Stimulated activated CD4-positive, alpha-beta T cell treated with anti-CD3 and anti-CD28 coated beads, Interleukin-1b, Interleukin-23, amount 100 ng/mL, for 24 hours (primary cell): ENCODE measurements around the gene MADCAM1.
"Not testable (repeated sequence)": the region's sequence is repeated elsewhere in the genome, so short reads cannot be mapped to it uniquely, and the experiment has no call there.

ENCODE experiments used
- DNase-seq, 4 experiments: peaks; one replicate each; pipeline ENCODE4 v3.0.0-alpha.2; 2020; ENCODE audit warnings: low read depth in 4 of 4, low spot score in 1 of 4

Gene MADCAM1

DNA sequence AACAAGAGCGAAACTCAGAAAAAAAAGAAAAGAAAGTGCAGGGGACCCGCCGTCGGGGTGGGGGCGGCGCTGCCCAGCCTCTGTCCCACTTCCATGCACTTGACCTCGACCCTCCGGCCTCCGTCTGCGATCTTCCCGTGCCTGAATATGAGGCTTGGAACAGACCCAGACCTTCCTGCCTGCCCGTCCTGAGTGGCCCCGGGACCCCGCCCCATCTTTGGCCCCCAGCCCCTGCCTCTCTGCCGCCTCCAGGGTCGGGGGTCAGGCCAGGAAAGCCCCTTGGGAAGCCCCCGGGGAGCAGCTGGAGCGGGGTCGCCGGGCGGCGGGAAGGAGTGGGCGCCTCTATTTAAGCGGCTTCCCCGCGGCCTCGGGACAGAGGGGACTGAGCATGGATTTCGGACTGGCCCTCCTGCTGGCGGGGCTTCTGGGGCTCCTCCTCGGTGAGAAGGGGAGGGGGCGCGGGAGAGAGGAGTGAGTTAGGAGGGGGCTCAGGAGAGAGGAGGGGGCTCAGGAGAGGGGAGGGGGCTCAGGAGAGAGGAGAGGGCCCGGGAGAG is at the start of gene MADCAM1:
MADCAM1 (plus strand) TSS at position 375 of the 554 bp plus-strand sequence; CDS start at position 389, 14 bp downstream.
- no peak for DNase-seq

DNA sequence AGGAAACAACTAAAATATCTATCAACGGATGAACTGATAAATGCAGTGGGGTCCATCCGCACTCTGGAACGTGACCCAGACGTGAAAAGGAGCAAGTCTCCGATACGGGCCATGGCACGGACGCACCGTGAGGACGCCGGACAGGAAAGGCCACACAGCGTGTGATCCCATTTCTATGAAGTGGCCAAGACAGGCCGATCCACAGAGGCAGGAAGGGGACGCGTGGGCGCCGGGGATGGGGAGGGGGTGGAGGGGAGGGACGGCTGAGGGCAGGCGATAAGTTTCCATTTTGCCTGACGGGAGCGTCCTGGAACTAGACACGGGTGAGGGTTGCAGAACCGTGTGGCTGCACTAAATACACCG is 49.2 kb upstream of the MADCAM1 start:
- DNase-seq = no peak

DNA sequence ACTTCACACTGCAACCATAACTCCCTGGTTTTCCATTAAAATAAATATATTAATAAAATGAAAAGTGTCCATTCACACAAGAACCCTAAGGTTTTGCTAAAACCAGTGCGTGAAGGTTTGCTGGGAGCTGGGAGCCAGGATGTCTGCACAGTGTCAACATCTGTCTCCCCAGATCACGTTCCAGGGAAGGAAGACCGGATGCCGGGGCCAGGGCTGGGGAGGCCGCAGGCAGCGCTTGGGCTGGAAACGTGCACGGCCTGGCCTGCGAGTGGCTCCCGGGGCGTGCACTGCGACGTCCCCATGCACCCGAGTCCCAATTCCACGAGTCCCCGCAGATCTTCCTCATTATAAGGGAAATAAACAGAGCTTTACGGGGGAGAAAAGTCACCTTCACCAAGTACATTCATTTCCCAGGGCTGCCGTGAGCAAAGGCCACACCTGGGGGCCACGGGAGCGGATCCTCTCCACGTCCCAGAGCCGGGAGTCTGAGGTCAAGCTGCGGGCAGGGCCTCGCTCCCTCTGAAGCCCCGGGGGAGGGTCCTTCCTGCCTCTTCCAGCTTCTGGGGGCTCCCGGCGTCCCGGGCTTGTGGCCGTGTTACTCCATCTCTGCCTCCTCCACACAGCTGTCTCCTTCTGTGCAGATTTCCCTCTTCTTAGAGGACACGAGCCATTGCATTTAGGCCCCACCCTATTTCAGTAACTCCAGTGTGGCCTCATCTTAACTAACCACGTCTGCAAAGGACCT is 48.3 kb upstream of the MADCAM1 start:
- DNase-seq = no peak

DNA sequence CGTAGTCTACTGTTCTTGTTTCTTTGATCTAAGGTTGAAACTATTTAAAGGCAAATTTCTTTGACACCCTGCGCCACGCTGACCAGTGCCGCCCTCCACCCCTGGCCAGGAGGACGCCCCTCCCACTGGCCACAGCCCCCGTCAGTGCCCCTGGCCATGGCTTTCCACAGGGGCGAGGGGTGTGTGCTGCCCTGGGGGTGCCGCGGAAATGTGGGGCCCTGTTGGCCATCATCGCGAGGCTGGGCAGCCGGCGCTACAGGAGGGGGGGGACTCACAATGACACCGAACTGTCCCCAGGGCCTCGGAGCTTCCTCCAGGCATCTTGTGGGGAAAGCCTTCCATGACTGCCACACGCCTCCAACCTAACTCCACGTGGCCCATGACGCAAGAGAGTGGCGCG is 46.4 kb upstream of the MADCAM1 start:
- no peak for DNase-seq

DNA sequence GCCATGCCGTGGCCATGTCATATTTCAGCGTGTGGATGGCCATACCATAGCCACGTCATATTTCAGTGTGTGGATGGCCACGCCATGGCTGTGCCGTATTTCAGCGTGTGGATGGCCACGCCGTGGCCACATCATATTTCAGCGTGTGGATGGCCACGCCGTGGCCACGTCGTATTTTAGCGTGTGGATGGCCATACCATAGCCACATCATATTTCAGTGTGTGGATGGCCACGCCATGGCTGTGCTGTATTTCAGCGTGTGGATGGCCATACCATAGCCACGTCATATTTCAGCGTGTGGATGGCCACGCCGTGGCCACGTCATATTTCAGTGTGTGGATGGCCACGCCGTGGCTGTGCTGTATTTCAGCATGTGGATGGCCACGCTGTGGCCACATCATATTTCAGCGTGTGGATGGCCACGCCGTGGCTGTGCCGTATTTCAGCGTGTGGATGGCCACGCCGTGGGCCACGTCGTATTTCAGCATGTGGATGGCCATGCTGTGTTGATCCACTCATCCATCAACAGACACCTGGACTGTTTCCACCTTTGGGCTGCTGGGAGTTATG is 45.3 kb upstream of the MADCAM1 start:
- not testable (repeated sequence) for DNase-seq

DNA sequence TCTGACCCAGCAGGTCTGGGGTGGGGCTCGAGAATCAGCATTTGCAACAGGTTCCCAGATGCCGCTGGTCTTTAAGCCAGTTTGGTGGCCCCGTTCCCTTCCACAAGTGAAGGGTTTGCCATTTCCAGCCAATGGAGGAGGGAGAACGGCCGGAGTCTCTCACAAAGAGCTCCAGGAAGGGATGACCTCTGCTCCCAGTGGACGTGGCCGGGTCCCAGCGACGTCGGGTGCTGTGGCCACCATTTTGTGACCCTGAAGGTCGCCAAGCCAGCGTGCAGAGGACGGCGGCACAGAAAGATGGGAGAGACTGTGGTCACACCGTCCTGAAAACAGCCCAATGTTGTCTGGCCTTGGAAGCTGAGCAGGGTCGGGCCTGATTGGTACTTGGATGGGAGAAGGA is 43.5 kb upstream of the MADCAM1 start:
- DNase-seq = no peak

DNA sequence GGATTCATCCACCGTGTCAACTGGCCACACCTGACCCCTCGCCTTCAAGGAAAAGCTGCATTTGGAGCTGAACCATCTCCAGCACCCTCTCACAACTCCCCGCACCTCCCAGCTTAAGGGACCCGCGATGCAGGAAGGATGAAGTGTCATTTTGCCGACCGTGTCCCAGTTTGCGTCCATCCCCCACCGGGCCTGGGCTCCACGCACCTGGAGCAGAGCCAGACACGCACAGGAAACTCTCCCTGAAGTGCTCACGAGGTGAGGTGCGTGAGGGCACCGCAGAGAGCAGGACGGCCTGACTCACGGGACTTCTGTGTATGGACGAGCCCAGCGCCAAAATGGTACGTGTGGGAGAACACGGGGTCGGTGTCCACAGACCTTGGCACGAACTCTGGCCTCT is 42.7 kb upstream of the MADCAM1 start:
- no peak for DNase-seq

DNA sequence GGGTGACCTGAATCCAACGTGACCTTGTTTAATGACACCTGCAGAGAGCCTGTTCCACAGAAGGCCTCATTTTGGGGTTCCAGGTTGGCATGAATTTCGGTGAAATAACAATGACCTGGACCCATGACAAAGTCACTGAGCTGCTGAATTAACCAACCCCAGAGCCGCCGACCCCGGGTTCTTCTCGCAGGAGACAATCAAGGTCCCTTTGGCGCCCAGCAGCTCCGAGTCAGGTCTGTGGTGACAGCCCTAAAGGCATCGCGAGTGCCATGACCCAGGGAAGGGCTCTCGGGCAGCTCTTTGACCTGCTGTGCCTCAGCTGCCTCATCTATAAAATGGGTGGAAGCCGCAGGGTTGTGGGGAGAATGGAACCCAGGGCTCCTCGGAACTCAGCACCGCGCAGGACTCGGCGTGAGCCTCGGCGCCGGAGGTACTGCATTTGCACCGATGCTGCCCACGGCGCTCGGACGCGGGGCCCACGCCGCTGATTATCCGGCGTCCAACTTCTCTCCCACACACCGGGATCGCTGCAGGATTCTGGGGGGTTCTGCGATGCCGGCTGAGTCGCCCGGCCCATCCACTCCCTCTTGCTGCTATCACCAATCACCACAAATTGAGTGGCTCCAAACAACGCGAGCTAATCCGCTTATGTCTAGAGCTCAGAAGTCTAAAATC is 41.1 kb upstream of the MADCAM1 start:
- DNase-seq = no peak

DNA sequence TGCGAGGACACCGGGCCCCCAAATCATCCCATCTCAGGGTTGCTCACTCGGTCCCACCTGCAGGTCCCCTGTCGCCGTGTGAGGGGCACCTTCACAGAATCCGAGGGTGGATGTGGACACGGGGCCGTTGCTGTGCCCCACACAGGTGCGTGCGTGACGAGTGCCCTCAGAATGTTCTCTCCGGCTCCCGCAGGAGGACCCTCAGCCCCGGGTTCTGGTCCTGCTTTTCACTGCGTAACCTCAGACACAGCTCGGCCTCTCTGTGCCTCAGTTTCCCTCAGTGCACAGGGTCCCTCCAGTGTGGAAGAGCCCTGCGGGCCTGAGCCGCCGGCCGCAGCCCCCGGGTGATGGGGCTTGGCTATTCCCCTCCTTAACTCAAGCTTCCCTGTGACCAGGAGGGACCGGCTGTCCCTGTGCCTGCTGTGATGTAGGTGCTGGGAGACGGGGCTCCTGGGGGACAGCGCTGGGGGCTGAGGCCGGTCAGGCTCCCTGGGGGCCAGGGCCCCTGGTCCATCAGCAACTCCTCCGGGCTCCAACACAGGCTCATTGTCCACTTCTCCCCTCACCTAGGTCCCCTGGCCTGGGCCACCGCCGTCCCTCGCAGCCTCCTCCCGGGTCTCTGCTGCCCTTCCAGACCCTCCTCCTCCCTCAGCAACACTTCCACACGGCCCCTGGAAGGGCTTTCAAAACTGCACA is 40.3 kb upstream of the MADCAM1 start:
- DNase-seq = no peak

DNA sequence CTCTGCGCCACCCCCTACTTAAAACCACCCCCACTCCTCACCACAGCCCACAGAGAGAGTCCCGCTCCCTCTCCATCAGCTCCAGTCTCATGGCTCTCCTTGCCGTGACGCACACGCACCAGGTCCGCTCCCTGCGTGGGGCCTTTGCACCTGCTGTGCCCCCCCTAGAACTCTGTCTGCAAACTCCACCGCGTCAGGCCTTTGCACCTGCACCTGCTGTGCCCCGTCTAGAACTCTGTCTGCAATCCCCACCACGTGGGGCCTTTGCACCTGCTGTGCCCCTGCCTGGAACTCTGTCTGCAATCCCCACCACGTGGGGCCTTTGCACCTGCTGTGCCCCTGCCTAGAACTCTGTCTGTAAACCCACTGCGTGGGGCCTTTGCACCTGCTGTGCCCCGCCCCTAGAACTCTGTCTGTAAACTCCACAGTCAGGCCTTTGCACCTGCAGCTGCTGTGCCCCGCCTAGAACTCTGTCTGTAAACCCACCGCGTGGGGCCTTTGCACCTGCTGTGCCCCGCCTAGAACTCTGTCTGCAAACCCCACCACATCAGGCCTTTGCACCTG is 39.7 kb upstream of the MADCAM1 start:
- no peak for DNase-seq

DNA sequence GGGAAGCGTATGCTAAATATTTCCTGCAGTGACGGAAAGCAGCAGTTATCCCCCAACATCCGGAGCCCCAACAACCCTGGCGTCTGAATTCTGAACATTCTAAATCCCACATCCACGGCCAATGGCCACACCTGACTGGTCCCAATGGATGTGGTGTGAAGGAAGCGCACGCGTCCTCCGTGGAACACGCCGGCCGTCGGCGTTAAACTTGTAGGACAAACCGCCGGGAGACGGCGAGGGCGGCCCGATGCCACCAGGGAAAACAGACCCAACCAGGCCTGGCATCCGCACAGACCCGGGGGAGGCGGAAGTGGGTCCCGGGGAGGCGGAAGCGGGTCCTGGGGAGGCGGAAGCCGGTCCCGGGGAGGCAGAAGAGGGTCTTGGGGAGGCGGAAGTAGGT is 38.6 kb upstream of the MADCAM1 start:
- DNase-seq = no peak

DNA sequence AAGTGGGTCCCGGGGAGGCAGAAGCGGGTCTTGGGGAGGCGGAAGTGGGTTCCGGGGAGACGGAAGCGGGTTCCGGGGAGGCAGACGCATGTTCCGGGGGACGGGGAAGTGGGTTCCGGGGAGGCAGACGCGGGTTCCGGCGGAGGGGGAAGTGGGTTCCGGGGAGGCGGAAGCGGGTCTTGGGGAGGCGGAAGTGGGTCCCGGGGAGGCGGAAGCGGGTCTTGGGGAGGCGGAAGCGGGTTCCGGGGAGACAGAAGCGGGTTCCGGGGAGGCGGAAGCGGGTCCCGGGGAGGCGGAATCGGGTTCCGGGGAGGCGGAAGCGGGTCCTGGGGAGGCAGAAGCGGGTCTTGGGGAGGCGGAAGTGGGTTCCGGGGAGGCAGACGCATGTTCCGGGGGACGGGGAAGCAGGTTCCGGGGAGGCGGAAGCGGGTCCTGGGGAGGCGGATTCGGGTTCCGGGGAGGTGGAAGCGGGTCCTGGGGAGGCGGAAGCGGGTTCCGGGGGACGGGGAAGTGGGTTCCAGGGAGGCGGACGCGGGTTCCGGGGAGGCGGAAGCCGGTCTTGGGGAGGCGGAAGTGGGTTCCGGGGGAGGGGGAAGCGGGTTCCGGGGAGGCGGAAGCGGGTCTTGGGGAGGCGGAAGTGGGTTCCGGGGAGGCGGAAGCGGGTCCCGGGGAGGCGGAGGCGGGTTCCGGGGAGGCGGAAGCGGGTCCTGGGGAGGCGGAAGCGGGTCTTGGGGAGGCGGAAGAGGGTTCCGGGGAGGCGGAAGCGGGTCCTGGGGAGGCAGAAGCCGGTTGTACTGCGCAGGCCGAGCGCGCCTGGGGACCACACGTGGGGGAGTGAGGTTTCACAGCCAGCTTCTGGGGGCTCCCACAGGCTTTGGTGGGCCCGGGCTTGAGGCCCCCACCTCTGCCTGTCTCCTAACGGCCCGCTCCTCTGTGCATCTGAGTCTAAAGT is 37.9 kb upstream of the MADCAM1 start:
- DNase-seq = no peak

DNA sequence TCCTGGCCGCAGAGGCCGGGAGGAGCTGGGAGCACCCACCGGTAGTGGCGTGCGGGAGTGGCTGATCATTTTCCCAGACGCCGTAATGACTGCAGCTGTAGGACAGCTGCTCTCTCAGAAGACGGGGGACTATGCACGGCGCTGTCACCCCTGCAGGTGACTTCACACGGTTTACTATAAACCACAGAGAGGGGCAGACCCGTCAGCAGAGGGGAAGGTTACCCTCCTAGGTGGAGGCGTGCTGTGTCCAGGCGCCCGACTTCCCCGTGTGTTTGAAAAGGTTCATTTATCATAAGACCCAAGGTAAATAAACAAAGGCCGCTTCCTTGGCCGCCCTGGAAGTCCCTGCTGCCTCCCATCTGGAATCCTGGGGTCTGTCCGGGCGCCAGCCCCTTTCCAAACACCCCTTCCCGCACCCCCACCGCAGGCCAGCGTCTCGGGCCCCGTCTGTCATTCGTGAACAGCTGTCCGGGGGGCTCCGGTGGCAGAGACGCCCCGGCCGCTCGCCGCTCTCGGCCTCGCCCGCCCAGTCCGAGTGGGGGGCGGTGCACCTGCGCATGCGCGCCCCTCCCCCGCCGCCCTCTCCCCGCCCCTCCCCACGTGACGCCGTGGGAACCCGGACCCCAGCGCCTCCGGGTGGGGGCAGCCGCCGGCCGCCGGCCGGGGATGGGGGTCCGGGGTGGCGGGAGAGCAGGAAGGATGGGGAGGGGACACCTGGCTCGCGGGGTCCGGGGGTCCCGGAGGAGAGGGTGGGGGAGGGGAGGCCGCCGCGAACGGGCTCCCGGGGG is 36.4 kb upstream of the MADCAM1 start:
- DNase-seq = peak in 1 of 4 experiments; percentile 23

DNA sequence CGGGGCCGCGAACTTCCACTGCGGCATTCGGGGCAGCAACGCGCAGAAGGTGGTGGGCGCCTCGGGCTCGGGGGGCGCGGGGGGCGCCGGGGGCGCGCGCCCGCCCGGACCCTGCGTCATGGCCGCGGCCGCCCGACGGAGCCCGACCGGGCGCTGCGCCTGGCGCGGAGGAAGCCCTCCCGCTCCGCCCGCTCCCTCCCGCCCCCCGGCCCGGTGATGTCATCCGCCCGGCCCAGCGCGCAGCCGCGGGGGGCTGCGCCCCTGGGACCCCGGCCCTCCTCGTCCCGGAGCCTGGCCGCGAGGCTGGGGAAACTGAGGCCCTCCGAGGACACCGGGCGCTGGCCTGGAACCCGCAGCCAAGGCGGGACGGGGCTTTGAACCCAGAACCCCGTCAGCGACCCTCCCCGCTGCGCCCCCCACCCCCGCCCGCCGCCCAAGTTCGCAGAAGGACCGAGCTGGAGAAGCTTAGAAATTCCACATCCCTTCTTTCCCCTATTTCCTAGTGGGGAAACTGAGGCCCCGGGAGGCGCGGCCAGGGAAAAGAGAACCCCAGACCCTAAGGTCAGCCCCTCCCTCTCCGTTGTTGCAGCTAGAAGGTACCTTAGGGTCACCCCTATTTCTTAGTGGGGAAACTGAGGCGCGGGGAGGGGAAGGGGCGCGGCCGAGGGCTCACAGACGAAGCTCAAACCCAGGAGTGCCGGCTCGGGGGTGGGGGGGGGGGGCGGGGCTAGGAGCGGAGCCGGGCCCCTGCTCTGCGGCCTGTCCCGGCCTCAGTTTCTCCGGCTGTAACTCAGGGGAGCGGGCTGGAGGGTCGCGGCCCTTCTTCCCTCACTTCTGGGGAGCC is 35.2 kb upstream of the MADCAM1 start, which contains the start of gene SHC2:
SHC2 (minus strand) TSS at position 157 of the 844 bp plus-strand sequence; CDS start at position 120, 37 bp downstream.
- DNase-seq = no peak

DNA sequence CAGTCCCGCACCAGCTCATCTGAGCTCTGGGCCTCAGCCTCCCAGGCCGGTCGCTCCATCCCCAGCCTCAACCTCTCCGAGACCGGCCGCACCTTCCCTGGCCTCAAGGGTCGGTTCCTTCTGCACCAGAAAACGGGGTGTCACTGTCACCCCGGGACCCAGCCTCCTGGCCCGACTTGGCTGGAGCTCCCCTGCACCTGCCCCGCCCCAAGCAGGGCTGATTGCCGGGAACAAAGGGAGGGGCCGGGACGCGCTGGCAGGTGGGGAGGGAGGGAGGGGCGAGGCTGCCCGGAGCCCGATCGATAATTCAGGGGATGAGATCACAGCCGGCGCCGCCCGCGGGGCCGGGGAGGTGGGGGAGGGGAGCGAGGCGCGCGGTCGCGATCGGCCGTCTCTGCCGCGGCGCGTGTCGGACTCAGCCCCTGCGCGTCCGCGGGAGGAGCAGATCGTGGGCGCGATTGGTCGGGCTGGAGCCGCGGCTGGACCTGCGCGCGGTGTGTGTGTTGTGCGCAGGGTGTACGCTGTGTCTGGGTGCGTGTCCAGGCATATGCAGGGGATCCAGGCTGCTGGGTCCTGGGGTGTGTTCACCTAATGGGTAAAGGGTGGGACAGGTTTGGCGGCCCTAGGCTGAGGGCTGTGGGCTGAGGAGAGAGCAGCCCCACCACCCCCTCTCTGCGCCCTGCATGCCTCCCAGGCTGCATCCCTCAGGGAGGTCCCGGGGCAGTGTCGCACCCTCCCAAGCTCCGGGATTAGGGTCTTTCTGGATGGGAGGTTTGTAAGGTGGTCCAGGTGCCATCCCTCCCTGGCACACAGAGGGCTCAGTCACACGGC is 34.4 kb upstream of the MADCAM1 start:
- DNase-seq = no peak

DNA sequence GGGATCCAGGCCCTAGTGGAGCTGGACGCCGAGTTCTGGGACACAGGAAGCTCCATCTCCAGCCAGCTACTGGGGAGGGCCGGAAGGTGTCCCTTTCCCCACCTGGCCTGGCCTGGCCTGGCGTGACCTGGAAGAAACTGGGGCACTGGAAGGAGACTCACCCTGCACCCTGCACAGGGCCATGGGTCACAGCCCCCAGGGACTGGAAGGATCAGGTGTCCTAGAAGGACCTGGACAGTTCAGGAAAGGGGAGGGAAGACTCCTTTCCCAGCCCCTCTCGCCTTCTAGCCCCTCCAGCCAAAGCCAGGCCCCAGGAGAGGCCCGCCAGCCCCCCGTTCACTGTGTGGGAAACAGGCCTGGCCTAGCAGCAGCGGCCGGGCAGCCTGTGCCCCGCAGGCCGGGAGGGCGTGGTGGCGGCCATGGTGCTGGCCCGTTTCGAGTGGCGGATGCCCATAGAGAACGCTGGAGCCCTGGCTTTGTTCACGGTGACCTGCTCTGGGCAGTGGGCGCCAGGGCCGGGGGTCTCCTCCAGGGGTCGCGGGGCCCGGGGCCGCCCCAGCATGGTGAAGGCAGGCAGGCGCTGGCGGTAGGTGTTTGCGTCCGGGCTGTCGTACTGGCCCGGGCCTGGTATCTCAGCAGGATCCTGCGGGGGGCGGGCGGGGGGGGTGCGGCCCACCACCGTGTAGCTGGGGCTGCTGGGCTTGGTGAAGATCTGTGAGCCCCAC is 32.6 kb upstream of the MADCAM1 start:
- DNase-seq = no peak

DNA sequence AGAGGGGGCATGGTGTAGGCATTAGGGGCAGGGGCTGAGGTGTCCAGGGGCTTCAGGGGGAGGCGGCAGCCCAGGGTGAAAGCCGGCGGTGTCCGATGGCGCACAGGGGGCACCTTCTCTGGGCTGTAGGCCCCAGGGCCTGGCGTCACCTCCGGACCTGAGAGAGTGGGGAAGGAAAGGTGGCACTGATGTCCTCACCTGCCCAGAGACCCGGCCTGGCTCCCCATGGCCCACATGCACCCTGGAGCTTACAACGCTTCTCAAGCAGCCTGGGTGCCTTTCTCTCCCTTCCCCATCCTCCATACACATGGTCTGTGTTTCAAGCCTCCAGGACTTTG is 32.1 kb upstream of the MADCAM1 start:
- no peak for DNase-seq
